ENCODE data around the gene RNF151.

The RNF151 gene

GRCh38 chr16:1992704-1993317 lies 26.2 kb downstream of the RNF151 start:
- POLR2A ChIA-PET = interaction anchor here (1.5 to 3.3 kb wide), 2 partner anchors 15 to 28 kb away, joined by 6 to 15 read pairs; partner anchors contain the start of gene RPS2
- no peak for TF ChIP-seq L3MBTL2 (conservative IDR thresholded peaks at IDR 0.05)
- TF ChIP-seq SUZ12 (IDR thresholded peaks at IDR 0.05) = no peak
- TF ChIP-seq FOXM1 (IDR thresholded peaks at IDR 0.05; ENCODE audit: borderline replicate concordance) = no peak
- no peak for TF ChIP-seq CTBP1 (IDR thresholded peaks at IDR 0.05; ENCODE audit: borderline replicate concordance)
- no peak for TF ChIP-seq NFRKB (IDR thresholded peaks at IDR 0.05)
- no peak for TF ChIP-seq SP1 (IDR thresholded peaks at IDR 0.05)
- no peak for TF ChIP-seq TARDBP (IDR thresholded peaks at IDR 0.05)
- no peak for TF ChIP-seq ZNF384 (IDR thresholded peaks at IDR 0.05)
- no peak for TF ChIP-seq BHLHE40 (IDR thresholded peaks at IDR 0.05; ENCODE audit: borderline replicate concordance)
- no peak for DNase-seq (ENCODE audit: extremely low spot score)
- CTCF ChIA-PET = interaction anchor here (0.9 to 3.6 kb wide), 2 partner anchors 11 to 24 kb away, joined by 3 to 13 read pairs; no protein-coding TSS in a partner anchor

GRCh38 chr16:1993731-1994131 lies 27.1 kb downstream of the RNF151 start:
- no peak for DNase-seq (ENCODE audit: extremely low spot score)
- TF ChIP-seq FOXA1 (IDR thresholded peaks at IDR 0.05) (no peak), PKNOX1 (IDR thresholded peaks at IDR 0.05) (no peak), FOXM1 (IDR thresholded peaks at IDR 0.05; ENCODE audit: borderline replicate concordance) (no peak), BHLHE40 (IDR thresholded peaks at IDR 0.05; ENCODE audit: borderline replicate concordance) (no peak), HDGF (IDR thresholded peaks at IDR 0.05; ENCODE audit: borderline replicate concordance) (no peak), ZNF384 (IDR thresholded peaks at IDR 0.05) (no peak), LEF1 (IDR thresholded peaks at IDR 0.05; ENCODE audit: borderline replicate concordance) (no peak), CTBP1 (IDR thresholded peaks at IDR 0.05; ENCODE audit: borderline replicate concordance) (no peak), FOXK2 (IDR thresholded peaks at IDR 0.05) (no peak), SUZ12 (IDR thresholded peaks at IDR 0.05) (no peak), L3MBTL2 (conservative IDR thresholded peaks at IDR 0.05) (no peak)
- ChIA-PET POLR2A (interaction anchor here (1.0 kb wide), 2 partner anchors 8 to 10 kb away, joined by 3 read pairs; no protein-coding TSS in a partner anchor), CTCF (interaction anchor here (0.6 to 3.6 kb wide), 4 partner anchors 10 to 128 kb away, joined by 3 to 13 read pairs (median 5); no protein-coding TSS in a partner anchor)

GRCh38 chr16:1997494-1998359 lies 31.1 kb downstream of the RNF151 start:
- POLR2A ChIA-PET = interaction anchor here (0.8 to 2.5 kb wide), 3 partner anchors 9 to 33 kb away, joined by 3 to 8 read pairs (median 3); partner anchors contain the start of gene RPS2
- TF ChIP-seq L3MBTL2 (conservative IDR thresholded peaks at IDR 0.05) (no peak), HDGF (IDR thresholded peaks at IDR 0.05; ENCODE audit: borderline replicate concordance) (no peak), SUZ12 (IDR thresholded peaks at IDR 0.05) (no peak), ARNT (IDR thresholded peaks at IDR 0.05) (no peak), SP1 (IDR thresholded peaks at IDR 0.05) (no peak), FOXK2 (IDR thresholded peaks at IDR 0.05) (no peak), NFRKB (IDR thresholded peaks at IDR 0.05) (no peak), TARDBP (IDR thresholded peaks at IDR 0.05) (no peak), PKNOX1 (IDR thresholded peaks at IDR 0.05) (no peak)
- no peak for DNase-seq (ENCODE audit: extremely low spot score)
- CTCF ChIA-PET = interaction anchor here (0.8 kb wide), 1 partner anchor 19 kb away, joined by 4 read pairs; no protein-coding TSS in a partner anchor

GRCh38 chr16:1998360-1998835 lies 31.7 kb downstream of the RNF151 start:
- TF ChIP-seq FOXK2 (IDR thresholded peaks at IDR 0.05) = no peak
- TF ChIP-seq ELF4 (IDR thresholded peaks at IDR 0.05) = no peak
- no peak for TF ChIP-seq ZNF384 (IDR thresholded peaks at IDR 0.05)
- TF ChIP-seq FOXA1 (IDR thresholded peaks at IDR 0.05) = no peak
- no peak for TF ChIP-seq HDGF (IDR thresholded peaks at IDR 0.05; ENCODE audit: borderline replicate concordance)
- TF ChIP-seq SP1 (IDR thresholded peaks at IDR 0.05) = no peak
- no peak for TF ChIP-seq TARDBP (IDR thresholded peaks at IDR 0.05)
- no peak for TF ChIP-seq LEF1 (IDR thresholded peaks at IDR 0.05; ENCODE audit: borderline replicate concordance)
- no peak for TF ChIP-seq NFRKB (IDR thresholded peaks at IDR 0.05)
- TF ChIP-seq BHLHE40 (IDR thresholded peaks at IDR 0.05; ENCODE audit: borderline replicate concordance) = no peak
- TF ChIP-seq ARNT (IDR thresholded peaks at IDR 0.05) = no peak
- no peak for TF ChIP-seq SUZ12 (IDR thresholded peaks at IDR 0.05)
- no peak for TF ChIP-seq CTBP1 (IDR thresholded peaks at IDR 0.05; ENCODE audit: borderline replicate concordance)
- no peak for TF ChIP-seq L3MBTL2 (conservative IDR thresholded peaks at IDR 0.05)
- POLR2A ChIA-PET = interaction anchor here (1.4 to 1.7 kb wide), 2 partner anchors 10 to 34 kb away, joined by 3 to 6 read pairs; partner anchors contain the start of gene RPS2
- CTCF ChIA-PET = no interaction called here
- DNase-seq (ENCODE audit: extremely low spot score) = no peak

- TF ChIP-seq SUZ12 (IDR thresholded peaks at IDR 0.05) (no peak), NFRKB (IDR thresholded peaks at IDR 0.05) (no peak), FOXK2 (IDR thresholded peaks at IDR 0.05) (no peak), FOXM1 (IDR thresholded peaks at IDR 0.05; ENCODE audit: borderline replicate concordance) (no peak), ELF4 (IDR thresholded peaks at IDR 0.05) (no peak), TARDBP (IDR thresholded peaks at IDR 0.05) (no peak), PKNOX1 (IDR thresholded peaks at IDR 0.05) (no peak), FOXA1 (IDR thresholded peaks at IDR 0.05) (no peak), L3MBTL2 (conservative IDR thresholded peaks at IDR 0.05) (no peak), ZNF384 (IDR thresholded peaks at IDR 0.05) (no peak), SP1 (IDR thresholded peaks at IDR 0.05) (no peak), ARNT (IDR thresholded peaks at IDR 0.05) (no peak)
- no peak for DNase-seq (ENCODE audit: extremely low spot score)
- ChIA-PET POLR2A (interaction anchor here (1.4 to 1.7 kb wide), 2 partner anchors 10 to 35 kb away, joined by 3 to 6 read pairs; partner anchors contain the start of gene RPS2), CTCF (no interaction called here)
Observed at GRCh38 chr16:1998852-1999801, 32.5 kb downstream of the RNF151 start.

Data from HEK293T (cell line).